GM12865 (cell line): ENCODE results near the gene CPA1.

Experiments used
- DNase-seq: peaks from one replicate; pipeline ENCODE4 v3.0.0; 2010; ENCODE audit warnings: low read depth
- H3K4me3 ChIP-seq: 2 replicates; pipeline ENCODE4 v1.5.1; 2011; ENCODE audit warnings: mild to moderate bottlenecking, low read depth, low read length, control low read depth
- TF ChIP-seq, protein P1 (sequence below): IDR thresholded peaks from 2 replicates; pipeline ENCODE4 v1.5.1; 2011; ENCODE audit warnings: low read length, control low read depth, low read depth, inconsistent platforms; ENCODE audit not compliant: insufficient read depth; ENCODE audit errors: missing control alignments

Gene CPA1

DNA sequence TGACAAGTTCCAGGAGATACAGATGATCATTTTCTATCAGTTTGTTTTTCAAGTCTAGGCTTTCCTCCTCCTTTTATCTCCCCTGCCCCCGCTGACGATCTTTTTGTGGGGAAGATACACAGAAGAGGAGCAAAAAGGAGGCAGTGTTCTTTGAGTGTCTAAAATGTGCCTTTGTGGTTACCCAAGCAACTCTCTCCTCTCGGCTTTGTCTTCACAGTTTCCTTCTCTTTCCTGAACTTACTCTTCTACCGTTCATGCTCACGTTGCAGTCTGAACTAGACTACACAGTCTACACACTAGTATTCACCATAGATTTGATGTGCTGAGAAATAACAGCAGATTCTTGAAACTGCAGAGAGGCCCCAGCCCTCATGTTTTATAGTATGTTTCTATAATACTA lies 36.9 kb downstream of the CPA1 start:
- TF ChIP-seq, protein P1, sequence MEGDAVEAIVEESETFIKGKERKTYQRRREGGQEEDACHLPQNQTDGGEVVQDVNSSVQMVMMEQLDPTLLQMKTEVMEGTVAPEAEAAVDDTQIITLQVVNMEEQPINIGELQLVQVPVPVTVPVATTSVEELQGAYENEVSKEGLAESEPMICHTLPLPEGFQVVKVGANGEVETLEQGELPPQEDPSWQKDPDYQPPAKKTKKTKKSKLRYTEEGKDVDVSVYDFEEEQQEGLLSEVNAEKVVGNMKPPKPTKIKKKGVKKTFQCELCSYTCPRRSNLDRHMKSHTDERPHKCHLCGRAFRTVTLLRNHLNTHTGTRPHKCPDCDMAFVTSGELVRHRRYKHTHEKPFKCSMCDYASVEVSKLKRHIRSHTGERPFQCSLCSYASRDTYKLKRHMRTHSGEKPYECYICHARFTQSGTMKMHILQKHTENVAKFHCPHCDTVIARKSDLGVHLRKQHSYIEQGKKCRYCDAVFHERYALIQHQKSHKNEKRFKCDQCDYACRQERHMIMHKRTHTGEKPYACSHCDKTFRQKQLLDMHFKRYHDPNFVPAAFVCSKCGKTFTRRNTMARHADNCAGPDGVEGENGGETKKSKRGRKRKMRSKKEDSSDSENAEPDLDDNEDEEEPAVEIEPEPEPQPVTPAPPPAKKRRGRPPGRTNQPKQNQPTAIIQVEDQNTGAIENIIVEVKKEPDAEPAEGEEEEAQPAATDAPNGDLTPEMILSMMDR, result no peak
- DNase-seq, result no peak
- H3K4me3 ChIP-seq, result no peak overlapping the region

DNA sequence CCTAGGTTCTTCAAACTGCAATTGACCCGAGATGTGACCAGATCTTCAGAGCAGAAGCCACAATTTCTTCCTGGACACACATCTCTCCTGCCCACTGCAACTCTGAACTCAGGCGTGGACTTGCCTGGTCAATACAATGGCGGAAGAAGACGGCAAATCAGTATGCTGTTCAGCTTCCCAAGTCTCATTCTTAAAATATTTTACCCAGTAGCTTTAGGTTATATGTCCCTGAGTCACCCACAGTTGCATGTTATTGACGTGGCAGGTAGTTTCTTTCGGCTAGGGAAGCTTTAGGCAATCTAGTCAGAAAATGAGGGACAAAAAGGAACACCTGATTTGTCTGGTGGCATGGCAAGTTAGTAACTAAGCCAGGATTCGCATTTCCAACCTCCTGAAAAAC lies 38.0 kb downstream of the CPA1 start:
- TF ChIP-seq, protein P1, result no peak
- no peak overlapping the region for H3K4me3 ChIP-seq
- DNase-seq, result no peak

DNA sequence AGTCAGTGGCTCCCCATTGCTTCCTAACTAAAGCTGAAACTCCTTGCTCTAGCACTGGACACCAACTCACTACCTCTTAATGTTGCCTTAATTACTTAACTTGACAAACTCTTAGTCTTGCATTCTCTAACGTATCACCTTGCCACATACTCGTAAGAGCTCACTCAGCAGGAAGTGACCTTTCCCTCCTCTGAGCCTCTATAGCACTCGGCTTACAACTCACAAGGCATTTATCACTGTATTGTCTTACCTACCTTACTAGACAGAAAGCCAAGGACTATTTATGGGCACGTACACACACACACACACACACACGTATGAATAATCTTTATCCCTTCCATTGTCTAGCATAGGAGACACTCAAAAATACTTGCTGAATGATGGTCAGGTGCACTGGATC lies 39.4 kb downstream of the CPA1 start:
- DNase-seq, result no peak
- H3K4me3 ChIP-seq, result no peak overlapping the region
- TF ChIP-seq, protein P1, result no peak

DNA sequence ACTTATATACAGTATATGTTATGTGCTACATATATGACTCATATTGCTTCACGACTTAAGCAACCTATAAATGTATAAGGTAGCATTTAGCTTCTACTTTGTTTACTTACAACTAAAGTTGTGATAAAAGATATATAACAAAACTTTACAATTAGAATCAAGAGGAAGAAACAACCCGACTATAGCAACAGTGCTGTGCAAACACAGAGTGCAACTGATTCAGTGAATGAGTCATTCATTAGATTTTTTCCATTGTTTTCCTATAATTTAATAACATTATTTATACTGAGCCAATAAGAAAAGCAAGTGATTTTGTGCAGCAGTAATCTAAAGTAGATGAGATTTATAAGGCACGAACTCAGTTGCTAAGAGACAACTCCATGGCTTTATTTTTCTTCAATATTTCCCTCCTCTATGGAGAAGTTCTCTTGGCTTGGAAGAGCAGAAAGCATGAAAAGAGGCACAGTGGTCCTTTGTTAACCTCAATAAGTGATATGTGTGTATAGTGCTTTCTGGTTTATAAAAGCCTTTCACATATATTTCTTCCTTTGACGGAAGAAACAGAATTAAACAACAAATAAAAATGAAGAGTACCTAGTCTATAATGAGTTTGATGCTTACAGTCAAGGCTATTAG lies 40.8 kb downstream of the CPA1 start:
- TF ChIP-seq, protein P1, result no peak
- no peak overlapping the region for H3K4me3 ChIP-seq
- DNase-seq, result no peak

DNA sequence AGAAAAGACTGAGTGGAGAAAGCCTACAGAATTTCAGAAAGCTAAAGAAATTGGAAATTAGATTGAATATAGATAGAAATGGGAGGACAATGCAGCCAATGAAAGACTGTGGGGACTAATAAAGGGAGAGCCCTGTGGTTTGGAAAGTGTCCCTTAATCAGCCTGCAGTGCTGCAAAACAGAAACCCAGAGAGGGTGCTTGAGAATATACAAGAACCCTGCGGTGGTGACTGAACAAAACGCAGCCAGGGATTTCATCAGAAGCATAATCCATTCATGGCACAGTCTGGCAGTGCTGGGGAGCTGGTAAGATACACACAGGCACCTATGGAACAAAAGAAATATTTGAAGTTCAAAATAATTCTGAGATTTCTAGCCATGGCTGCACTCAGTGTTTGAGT lies 41.4 kb downstream of the CPA1 start:
- TF ChIP-seq, protein P1, result no peak
- no peak overlapping the region; the same call in 1 of the 2 replicates for H3K4me3 ChIP-seq
- DNase-seq, result peak; percentile 50

DNA sequence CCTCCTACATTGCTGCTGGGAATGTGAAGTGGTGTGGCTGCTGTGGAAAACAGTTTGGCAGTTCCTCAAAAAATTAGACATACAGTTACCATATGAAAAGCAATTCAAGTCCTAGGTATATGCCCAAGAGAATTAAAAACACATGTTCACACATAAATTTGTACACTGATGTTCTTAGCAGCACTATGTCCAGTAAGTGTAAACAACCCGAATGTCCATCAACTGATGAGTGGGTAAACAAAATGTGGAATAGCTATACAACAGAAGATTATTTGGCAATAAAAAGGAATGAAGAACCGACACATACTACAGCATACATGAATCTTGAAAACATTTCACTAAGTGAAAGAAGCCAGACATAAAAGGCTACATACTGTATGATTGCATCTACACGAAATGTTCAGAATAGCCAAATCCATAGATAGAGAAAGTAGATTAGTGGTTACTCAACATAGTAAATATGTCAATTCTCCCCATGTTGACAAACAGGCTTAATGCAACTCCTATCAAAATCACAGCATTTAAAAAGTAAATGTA lies 43.3 kb downstream of the CPA1 start:
- DNase-seq, result no peak
- TF ChIP-seq, protein P1, result no peak
- no peak overlapping the region for H3K4me3 ChIP-seq

DNA sequence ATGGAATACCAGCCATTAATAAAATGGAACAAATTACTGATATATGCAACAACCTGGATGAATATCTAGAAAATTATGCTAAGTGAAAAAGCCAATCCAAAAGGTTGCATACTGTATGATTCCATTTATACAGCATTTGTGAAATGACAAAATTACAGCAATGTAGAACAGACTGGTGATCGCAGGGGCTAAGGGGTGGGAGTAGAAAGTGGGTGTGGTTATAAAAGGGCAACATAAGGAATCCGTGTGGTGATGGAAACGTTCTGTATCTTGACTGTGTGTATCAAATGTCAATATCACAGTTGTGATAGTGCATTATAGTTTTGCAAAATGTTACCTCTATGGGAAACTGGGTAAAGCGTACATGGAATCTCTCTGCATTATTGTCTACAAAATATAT lies 45.5 kb downstream of the CPA1 start:
- TF ChIP-seq, protein P1, result no peak
- DNase-seq, result no peak
- H3K4me3 ChIP-seq, result no peak overlapping the region
